WTC11 (cell line): ENCODE results near the gene RNF181. TPM values are rescaled to one million over a fixed set of nuclear protein-coding genes. Genes with fewer than 3 reads are reported as not detected.

ENCODE experiments used
- ATAC-seq: fragments of 200-7000 bp; cut with Tn5 transposase; 2 replicates; pipeline ENCODE4 v1.10.0; 2021; ENCODE audit warnings: mild to moderate bottlenecking, moderate library complexity
- CTCF ChIA-PET: fragments of 300-600 bp; sonication (Branson Sonifier 250); formaldehyde crosslinking; loops from one replicate; lab custom pipeline; 2021; ENCODE audit warnings: antibody characterized with exemption; lab: Charles Lee
- POLR2A ChIA-PET: fragments of 350-600 bp; sonication (Branson Sonifier 250); formaldehyde crosslinking; loops from one replicate; lab custom pipeline; 2021; ENCODE audit warnings: antibody characterized with exemption; lab: Charles Lee
- DNase-seq: peaks from one replicate; pipeline ENCODE4 v3.0.0; 2021; ENCODE audit warnings: low spot score
- H3K27ac Mint-ChIP-seq: 2 replicates; pipeline ENCODE4 v1.8.0; 2021; ENCODE audit warnings: mixed read lengths
- H3K27me3 Mint-ChIP-seq: 2 replicates; pipeline ENCODE4 v1.8.0; 2021; ENCODE audit warnings: low read depth, mild to moderate bottlenecking, moderate library complexity, mixed read lengths
- H3K36me3 Mint-ChIP-seq: 2 replicates; pipeline ENCODE4 v1.8.0; 2021; ENCODE audit warnings: mixed read lengths
- H3K4me1 Mint-ChIP-seq: 2 replicates; pipeline ENCODE4 v1.8.0; 2022; ENCODE audit warnings: mixed read lengths
- H3K4me3 Mint-ChIP-seq: 2 replicates; pipeline ENCODE4 v1.8.0; 2021; ENCODE audit warnings: mild to moderate bottlenecking, moderate library complexity, mixed read lengths
- H3K9me3 Mint-ChIP-seq: 2 replicates; pipeline ENCODE4 v1.8.0; 2021; ENCODE audit warnings: mixed read lengths
- ELF4 ChIP-seq: sonication (generic); formaldehyde crosslinking; IDR thresholded peaks from 2 replicates; pipeline ENCODE4 v1.8.1; 2022; ENCODE audit warnings: low read depth, mild to moderate bottlenecking, moderate library complexity, missing genetic modification reagents
- FOXP1 ChIP-seq: sonication (generic); formaldehyde crosslinking; IDR thresholded peaks from 2 replicates; pipeline ENCODE4 v1.8.0; 2022; ENCODE audit warnings: missing genetic modification reagents, mild to moderate bottlenecking, moderate library complexity, borderline replicate concordance
- FOXP4 ChIP-seq: sonication (generic); formaldehyde crosslinking; IDR thresholded peaks from 2 replicates; pipeline ENCODE4 v1.8.0; 2022; ENCODE audit warnings: mild to moderate bottlenecking, missing genetic modification reagents
- GABPB1 ChIP-seq: sonication (generic); formaldehyde crosslinking; IDR thresholded peaks from 2 replicates; pipeline ENCODE4 v1.8.1; 2023; ENCODE audit warnings: mild to moderate bottlenecking, missing genetic modification reagents
- GTF2I ChIP-seq: fragments of 250-450 bp; sonication (Bioruptor Pico); conservative IDR thresholded peaks from 2 replicates; pipeline ENCODE4 v1.4.0; 2021; ENCODE audit warnings: mild to moderate bottlenecking
- HMGXB4 ChIP-seq: sonication (generic); formaldehyde crosslinking; IDR thresholded peaks from 2 replicates; pipeline ENCODE4 v1.8.1; 2023; ENCODE audit warnings: mild to moderate bottlenecking, moderate library complexity, missing genetic modification reagents
- SOX15 ChIP-seq: fragments of 250-450 bp; sonication (Bioruptor Pico); IDR thresholded peaks from 2 replicates; pipeline ENCODE4 v1.9.0; 2021; ENCODE audit warnings: mild to moderate bottlenecking
- TEAD1 ChIP-seq: sonication (generic); formaldehyde crosslinking; IDR thresholded peaks from 2 replicates; pipeline ENCODE4 v1.8.0; 2022; ENCODE audit warnings: mild to moderate bottlenecking, missing genetic modification reagents
- TEAD4 ChIP-seq: sonication (generic); formaldehyde crosslinking; IDR thresholded peaks from 2 replicates; pipeline ENCODE4 v1.8.0; 2022; ENCODE audit warnings: mild to moderate bottlenecking, missing genetic modification reagents
- TP53 ChIP-seq: sonication (generic); formaldehyde crosslinking; IDR thresholded peaks from 2 replicates; pipeline ENCODE4 v1.8.1; 2023; ENCODE audit warnings: mild to moderate bottlenecking, missing genetic modification reagents
- ZNF219 ChIP-seq: sonication (generic); formaldehyde crosslinking; IDR thresholded peaks from 2 replicates; pipeline ENCODE4 v1.8.0; 2023; ENCODE audit warnings: missing genetic modification reagents, mild to moderate bottlenecking, borderline replicate concordance
- ZNF396 ChIP-seq: fragments of 250-450 bp; sonication (Bioruptor Pico); IDR thresholded peaks from 2 replicates; pipeline ENCODE4 v1.8.0; 2021; ENCODE audit warnings: mild to moderate bottlenecking, moderate library complexity, borderline replicate concordance
- ZNF425 ChIP-seq: fragments of 250-450 bp; sonication (Bioruptor Pico); conservative IDR thresholded peaks from 2 replicates; pipeline ENCODE4 v1.9.0; 2021; ENCODE audit warnings: mild to moderate bottlenecking
- total RNA-seq: library from RNA; stranded (reverse); gene quantifications from 3 replicates; pipeline ENCODE4 v1.2.3, GENCODE V29; 2021
- TF ChIP-seq, protein P1 (sequence below): sonication (generic); formaldehyde crosslinking; IDR thresholded peaks from 2 replicates; pipeline ENCODE4 v1.8.0; 2022; ENCODE audit warnings: missing genetic modification reagents
- TF ChIP-seq, protein P2 (sequence below): sonication (generic); formaldehyde crosslinking; IDR thresholded peaks from 2 replicates; pipeline ENCODE4 v1.8.0; 2022; ENCODE audit warnings: mild to moderate bottlenecking, missing genetic modification reagents
- TF ChIP-seq, protein P3 (sequence below): sonication (generic); formaldehyde crosslinking; IDR thresholded peaks from 2 replicates; pipeline ENCODE4 v1.8.1; 2022; ENCODE audit warnings: low read depth, mild to moderate bottlenecking, moderate library complexity, missing genetic modification reagents, borderline replicate concordance
- TF ChIP-seq, protein P4 (sequence below): fragments of 250-450 bp; sonication (Bioruptor Pico); IDR thresholded peaks from 2 replicates; pipeline ENCODE4 v1.9.0; 2021; ENCODE audit warnings: mild to moderate bottlenecking
- TF ChIP-seq, protein P5 (sequence below): sonication (generic); formaldehyde crosslinking; IDR thresholded peaks from 2 replicates; pipeline ENCODE4 v1.8.1; 2022; ENCODE audit warnings: mild to moderate bottlenecking, missing genetic modification reagents, moderate library complexity, borderline replicate concordance

The RNF181 gene
- total RNA-seq, 1 experiment from 2014 or later = 95.4 TPM

- no peaks in the 10 kb centered on the region for H3K9me3 Mint-ChIP-seq
- peak within 1 kb of the TSS; percentile 98 for H3K4me3 Mint-ChIP-seq
- peaks cover 24% of the 10 kb centered on the region for H3K36me3 Mint-ChIP-seq
- ChIA-PET POLR2A (interaction anchor here (0.6 to 1.4 kb wide), 10 partner anchors 8 to 258 kb away, joined by 3 to 8 read pairs (median 3); partner anchors contain the start of genes ELMOD3, GGCX, RETSAT and SH2D6), CTCF (interaction anchor here (0.7 to 2.9 kb wide), 5 partner anchors 9 to 158 kb away, joined by 3 to 17 read pairs (median 3); partner anchors contain the start of gene TMEM150A)
- H3K27me3 Mint-ChIP-seq = no peaks in the 10 kb centered on the region
- DNase-seq = peak; percentile 92
- peaks cover 4% of the 10 kb centered on the region; the same call in 1 of the 2 replicates for H3K4me1 Mint-ChIP-seq
- ATAC-seq = peak; percentile 85
- peak within 1 kb of the TSS; percentile 96 for H3K27ac Mint-ChIP-seq
- no peak for TF ChIP-seq TEAD4 (CRISPR knock-in tag)
- TF ChIP-seq ELF4 = no peak; the same call in 1 of the 2 replicates
- no peak for TF ChIP-seq GTF2I (CRISPR knock-in tag)
- TF ChIP-seq FOXP1 = peak; percentile 86
- peak; percentile 85; the same call in 1 of the 2 replicates for TF ChIP-seq ZNF219 (CRISPR knock-in tag)
- no peak for TF ChIP-seq ZNF425 (CRISPR knock-in tag)
- TF ChIP-seq FOXP4 (CRISPR knock-in tag) = no peak
- no peak for TF ChIP-seq SOX15 (CRISPR knock-in tag)
- TF ChIP-seq, protein P1, sequence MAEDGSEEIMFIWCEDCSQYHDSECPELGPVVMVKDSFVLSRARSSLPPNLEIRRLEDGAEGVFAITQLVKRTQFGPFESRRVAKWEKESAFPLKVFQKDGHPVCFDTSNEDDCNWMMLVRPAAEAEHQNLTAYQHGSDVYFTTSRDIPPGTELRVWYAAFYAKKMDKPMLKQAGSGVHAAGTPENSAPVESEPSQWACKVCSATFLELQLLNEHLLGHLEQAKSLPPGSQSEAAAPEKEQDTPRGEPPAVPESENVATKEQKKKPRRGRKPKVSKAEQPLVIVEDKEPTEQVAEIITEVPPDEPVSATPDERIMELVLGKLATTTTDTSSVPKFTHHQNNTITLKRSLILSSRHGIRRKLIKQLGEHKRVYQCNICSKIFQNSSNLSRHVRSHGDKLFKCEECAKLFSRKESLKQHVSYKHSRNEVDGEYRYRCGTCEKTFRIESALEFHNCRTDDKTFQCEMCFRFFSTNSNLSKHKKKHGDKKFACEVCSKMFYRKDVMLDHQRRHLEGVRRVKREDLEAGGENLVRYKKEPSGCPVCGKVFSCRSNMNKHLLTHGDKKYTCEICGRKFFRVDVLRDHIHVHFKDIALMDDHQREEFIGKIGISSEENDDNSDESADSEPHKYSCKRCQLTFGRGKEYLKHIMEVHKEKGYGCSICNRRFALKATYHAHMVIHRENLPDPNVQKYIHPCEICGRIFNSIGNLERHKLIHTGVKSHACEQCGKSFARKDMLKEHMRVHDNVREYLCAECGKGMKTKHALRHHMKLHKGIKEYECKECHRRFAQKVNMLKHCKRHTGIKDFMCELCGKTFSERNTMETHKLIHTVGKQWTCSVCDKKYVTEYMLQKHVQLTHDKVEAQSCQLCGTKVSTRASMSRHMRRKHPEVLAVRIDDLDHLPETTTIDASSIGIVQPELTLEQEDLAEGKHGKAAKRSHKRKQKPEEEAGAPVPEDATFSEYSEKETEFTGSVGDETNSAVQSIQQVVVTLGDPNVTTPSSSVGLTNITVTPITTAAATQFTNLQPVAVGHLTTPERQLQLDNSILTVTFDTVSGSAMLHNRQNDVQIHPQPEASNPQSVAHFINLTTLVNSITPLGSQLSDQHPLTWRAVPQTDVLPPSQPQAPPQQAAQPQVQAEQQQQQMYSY (CRISPR knock-in tag) = no peak
- 0 out of 2 replicates have a peak, but pooled peaks have one; percentile 36 for TF ChIP-seq TP53
- TF ChIP-seq, protein P2, sequence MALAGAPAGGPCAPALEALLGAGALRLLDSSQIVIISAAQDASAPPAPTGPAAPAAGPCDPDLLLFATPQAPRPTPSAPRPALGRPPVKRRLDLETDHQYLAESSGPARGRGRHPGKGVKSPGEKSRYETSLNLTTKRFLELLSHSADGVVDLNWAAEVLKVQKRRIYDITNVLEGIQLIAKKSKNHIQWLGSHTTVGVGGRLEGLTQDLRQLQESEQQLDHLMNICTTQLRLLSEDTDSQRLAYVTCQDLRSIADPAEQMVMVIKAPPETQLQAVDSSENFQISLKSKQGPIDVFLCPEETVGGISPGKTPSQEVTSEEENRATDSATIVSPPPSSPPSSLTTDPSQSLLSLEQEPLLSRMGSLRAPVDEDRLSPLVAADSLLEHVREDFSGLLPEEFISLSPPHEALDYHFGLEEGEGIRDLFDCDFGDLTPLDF = 0 out of 2 replicates have a peak, but pooled peaks have one; percentile 41
- TF ChIP-seq TEAD1 = peak; percentile 68; the same call in 1 of the 2 replicates
- TF ChIP-seq, protein P3, sequence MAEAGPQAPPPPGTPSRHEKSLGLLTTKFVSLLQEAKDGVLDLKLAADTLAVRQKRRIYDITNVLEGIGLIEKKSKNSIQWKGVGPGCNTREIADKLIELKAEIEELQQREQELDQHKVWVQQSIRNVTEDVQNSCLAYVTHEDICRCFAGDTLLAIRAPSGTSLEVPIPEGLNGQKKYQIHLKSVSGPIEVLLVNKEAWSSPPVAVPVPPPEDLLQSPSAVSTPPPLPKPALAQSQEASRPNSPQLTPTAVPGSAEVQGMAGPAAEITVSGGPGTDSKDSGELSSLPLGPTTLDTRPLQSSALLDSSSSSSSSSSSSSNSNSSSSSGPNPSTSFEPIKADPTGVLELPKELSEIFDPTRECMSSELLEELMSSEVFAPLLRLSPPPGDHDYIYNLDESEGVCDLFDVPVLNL (CRISPR knock-in tag) = no peak
- peak; percentile 80 for TF ChIP-seq GABPB1 (CRISPR knock-in tag)
- no peak for TF ChIP-seq ZNF396 (CRISPR knock-in tag)
- TF ChIP-seq, protein P4, sequence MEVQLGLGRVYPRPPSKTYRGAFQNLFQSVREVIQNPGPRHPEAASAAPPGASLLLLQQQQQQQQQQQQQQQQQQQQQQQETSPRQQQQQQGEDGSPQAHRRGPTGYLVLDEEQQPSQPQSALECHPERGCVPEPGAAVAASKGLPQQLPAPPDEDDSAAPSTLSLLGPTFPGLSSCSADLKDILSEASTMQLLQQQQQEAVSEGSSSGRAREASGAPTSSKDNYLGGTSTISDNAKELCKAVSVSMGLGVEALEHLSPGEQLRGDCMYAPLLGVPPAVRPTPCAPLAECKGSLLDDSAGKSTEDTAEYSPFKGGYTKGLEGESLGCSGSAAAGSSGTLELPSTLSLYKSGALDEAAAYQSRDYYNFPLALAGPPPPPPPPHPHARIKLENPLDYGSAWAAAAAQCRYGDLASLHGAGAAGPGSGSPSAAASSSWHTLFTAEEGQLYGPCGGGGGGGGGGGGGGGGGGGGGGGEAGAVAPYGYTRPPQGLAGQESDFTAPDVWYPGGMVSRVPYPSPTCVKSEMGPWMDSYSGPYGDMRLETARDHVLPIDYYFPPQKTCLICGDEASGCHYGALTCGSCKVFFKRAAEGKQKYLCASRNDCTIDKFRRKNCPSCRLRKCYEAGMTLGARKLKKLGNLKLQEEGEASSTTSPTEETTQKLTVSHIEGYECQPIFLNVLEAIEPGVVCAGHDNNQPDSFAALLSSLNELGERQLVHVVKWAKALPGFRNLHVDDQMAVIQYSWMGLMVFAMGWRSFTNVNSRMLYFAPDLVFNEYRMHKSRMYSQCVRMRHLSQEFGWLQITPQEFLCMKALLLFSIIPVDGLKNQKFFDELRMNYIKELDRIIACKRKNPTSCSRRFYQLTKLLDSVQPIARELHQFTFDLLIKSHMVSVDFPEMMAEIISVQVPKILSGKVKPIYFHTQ (CRISPR knock-in tag) = no peak
- TF ChIP-seq, protein P5, sequence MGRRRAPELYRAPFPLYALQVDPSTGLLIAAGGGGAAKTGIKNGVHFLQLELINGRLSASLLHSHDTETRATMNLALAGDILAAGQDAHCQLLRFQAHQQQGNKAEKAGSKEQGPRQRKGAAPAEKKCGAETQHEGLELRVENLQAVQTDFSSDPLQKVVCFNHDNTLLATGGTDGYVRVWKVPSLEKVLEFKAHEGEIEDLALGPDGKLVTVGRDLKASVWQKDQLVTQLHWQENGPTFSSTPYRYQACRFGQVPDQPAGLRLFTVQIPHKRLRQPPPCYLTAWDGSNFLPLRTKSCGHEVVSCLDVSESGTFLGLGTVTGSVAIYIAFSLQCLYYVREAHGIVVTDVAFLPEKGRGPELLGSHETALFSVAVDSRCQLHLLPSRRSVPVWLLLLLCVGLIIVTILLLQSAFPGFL (CRISPR knock-in tag) = 0 out of 2 replicates have a peak, but pooled peaks have one; percentile 44
- TF ChIP-seq HMGXB4 (CRISPR knock-in tag) = peak; percentile 67; the same call in 1 of the 2 replicates
These were observed 16.4 kb downstream of the RNF181 start, which contains the start of gene C2orf68 for GRCh38 chr2:85611705-85612587. TSS of gene C2orf68 (minus strand) at chr2:85612066. CDS start at chr2:85611984, 82 bp downstream.
